SKM-1 treated with dmso at 0.1 percent for 144 hours (cell line): Measurements from ENCODE around the gene CC2D2A.

ENCODE experiments used
- DNase-seq: peaks from one replicate; lab custom pipeline; 2025; ENCODE audit not compliant: unreplicated experiment; lab: John Stamatoyannopoulos, UW

CC2D2A gene

DNA sequence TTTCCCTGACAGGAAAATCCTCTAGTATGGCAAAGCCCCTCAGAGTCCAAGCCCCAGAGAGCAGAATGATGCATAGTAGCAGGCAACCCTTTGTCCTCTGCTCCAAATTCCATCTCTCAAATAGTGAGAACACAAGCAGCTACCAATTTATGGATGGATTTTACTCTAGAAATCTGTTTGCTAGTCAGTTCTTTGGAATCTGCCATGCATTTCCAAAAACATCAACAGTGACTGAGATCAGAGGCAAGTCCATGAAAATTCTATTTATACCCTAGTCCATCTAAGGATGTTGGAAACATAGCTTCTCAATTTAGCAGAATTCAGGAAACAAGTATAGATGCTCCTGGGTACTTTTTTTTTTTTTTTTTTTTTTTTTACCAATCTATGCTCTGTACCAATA, 10.0 kb upstream of the CC2D2A start:
- DNase-seq = no peak

DNA sequence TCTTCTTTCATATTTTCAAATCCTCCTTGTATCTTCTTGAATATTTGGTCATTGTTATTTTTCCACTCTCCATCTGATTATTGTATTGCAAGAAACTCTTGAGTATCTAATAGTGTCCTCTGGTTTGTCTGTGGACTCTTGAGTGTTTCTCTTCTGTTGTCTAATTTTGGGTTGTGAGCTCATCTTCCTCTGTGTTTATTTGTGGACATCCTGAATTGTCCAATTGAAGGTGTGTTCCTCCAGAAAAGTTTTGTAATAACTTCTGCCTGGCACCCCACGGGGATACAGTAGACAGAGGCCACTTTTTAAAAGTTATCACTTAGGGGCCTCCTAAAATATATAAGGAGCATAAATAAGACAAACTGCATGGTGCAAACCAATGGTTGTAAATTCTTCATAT, 3.1 kb upstream of the CC2D2A start:
- no peak for DNase-seq

DNA sequence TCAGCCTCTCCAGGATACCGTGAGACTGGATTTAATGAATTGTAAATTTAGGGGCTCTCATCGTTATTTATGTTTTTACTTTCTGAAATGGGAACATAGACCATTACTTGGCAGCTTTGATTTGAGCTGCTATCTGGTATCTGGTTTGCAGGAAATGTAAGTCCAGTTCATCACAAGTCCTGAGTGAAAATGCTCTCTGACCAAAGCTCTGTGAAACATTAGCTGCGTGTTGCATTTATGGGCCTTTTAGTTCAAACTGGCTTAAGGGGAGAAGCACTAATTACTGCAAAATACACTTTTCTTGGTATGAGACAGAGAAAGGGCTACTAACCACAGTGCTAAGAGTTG, 420 bp downstream of the CC2D2A start:
- no peak for DNase-seq

DNA sequence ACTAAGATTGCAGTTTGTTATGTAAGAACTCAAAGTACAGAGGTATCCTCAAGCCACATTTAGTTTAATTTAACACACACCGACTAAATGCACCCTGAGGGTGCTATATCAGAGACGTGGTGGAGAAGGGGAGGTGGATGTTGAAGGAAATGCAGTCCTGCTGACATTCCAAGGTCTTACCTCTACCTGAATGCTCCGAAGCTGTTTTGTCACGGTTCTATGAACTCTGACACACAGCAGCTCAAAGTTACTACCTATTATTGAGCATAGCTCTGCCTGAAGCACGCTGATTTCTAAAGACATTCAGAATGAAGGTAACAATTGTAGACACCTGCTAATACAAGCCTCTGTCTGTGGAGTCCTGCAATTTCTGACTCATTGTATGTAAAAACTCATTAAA, 6.7 kb downstream of the CC2D2A start:
- DNase-seq = no peak

DNA sequence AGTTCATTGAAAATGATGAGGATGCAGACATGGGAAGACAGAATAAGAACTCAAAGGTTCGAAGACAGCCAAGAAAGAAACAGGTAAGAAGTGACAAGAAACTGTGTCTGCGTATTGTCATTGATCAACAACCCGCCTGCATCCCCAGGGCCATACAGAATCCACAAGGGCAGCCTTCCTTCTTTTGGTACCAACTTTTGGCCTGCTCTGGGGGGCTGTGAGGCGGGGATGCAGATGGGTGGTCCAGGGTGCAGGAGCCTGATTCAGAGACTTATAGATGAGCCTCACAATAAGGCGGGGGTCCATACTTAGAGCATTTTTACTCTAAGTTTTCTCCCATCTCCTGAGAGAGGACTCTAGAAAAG, 9.0 kb downstream of the CC2D2A start:
- no peak for DNase-seq

DNA sequence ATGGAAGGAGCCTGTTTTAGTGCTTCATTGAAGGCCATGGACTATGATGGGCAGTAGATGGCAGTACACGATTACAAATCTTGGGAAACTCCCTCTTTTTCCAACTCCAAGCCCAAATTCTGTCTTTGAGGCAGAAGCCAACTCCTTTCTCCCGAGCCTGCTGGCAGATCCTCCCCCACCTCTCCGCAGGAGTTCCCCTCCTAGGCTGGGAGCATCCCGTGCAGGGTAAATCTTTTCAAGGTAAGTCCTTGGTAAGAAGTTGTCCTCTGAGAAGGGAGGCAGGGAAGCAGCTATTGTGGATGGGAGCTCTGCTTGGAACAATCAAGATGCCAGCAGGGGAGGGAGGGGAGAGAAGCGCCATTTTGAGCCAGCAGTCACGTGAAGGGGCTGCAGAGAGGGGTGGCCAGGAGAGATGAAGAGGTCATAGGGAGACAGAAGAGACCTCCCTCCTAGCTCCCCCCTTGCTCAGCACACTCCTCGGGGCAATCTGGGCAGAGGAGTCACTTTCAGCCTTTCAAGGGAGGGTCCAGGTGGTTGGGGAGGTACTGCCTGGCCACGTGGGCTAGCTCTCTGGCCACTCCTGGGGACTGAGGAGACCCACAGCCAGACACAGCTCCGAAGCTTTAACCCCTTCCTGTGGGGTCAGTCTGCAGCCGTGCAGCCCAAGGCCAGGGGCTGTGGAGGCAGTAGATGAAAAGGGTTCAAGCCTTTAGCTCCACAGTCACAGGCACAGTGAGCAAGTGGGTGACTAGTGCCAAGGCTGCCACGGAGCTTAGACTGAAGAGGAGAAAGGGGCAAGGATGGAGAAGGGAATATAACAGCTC, 9.6 kb downstream of the CC2D2A start:
- peak; percentile 15 for DNase-seq

DNA sequence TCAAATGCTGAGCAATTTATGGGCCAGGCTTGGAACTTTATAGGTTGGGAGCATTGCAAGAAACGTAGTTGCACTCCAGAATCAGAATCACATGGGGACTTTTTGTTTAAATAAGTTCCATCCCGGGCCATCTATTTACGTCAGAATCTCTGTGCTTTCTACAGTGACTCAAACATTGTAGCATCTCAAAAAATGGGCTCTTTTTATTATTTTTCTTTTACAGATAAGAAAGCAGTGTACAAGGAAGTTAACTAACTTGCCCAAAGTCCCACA, 10.2 kb downstream of the CC2D2A start:
- DNase-seq = no peak

DNA sequence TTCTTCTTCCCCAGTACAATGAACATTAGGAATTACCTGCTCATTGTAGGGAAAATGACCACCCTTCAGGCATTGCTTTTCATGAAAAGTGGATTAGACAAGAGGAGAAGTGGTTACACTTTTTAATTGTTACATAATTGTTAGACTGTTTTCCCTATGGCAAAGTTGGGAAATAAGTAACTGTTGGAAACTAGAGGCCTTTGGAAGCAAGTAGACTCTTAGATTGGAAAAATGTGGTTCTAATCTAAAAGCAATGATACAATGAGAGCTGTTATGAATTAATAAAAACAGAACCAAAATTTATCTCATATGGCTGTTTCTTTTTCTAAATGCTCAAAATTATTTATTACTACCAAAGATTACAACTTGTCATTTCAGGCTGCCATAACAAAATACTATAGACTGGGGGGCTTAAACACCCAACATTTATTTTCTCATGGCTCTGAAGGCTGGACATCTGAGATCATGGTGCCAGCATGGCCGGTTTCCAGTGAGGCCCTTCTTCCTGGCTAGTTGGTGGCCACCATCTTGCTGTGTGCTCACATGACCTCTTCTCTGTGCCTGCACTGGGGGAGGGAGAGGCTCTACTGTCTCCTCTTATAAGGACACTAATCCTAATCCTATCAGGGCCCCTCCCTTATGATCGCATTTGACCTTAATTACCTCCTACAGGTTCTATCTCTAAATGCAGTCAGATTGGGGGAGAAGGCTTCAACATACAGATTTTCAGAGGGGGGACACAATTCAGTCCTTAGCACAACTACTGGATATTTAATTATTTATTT, 12.5 kb downstream of the CC2D2A start:
- no peak for DNase-seq

DNA sequence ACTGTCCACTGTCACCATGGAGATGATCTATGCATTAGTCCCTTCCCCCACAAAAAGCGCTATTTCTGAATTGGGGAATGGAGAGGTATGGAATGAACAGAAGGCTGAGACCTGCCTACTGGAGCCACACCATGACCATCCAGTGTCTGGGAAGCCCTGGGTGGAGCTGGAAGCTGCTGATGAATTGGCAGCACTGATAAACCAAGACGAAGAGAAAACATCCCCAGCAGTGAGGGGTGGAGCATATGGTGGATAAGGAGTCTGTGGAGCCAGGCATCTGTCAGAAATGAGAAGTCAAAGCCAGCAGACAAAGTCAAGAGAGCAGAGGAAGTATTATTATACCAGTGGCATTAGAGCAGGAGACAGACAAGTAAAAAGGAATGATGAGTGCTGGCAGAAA, 13.2 kb downstream of the CC2D2A start:
- no peak for DNase-seq

DNA sequence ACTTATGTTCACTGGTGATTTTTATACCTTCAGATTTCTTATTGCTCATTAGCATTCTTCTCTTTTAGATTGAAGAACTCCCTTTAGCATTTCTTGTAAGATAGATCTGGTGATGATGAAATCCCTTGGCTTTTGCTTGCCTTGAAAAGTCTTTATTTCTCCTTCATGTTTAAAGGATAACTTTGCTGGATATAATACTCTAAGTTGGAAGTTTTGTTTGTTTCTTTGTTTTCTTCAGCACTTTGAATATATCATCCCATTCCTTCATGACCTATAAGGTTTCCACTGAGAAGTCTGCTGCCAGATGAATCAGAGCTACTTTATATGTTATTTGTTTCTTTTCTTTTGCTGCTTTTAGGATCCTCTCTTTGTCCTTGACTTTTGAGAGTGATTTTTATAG, 18.5 kb downstream of the CC2D2A start:
- DNase-seq = no peak

DNA sequence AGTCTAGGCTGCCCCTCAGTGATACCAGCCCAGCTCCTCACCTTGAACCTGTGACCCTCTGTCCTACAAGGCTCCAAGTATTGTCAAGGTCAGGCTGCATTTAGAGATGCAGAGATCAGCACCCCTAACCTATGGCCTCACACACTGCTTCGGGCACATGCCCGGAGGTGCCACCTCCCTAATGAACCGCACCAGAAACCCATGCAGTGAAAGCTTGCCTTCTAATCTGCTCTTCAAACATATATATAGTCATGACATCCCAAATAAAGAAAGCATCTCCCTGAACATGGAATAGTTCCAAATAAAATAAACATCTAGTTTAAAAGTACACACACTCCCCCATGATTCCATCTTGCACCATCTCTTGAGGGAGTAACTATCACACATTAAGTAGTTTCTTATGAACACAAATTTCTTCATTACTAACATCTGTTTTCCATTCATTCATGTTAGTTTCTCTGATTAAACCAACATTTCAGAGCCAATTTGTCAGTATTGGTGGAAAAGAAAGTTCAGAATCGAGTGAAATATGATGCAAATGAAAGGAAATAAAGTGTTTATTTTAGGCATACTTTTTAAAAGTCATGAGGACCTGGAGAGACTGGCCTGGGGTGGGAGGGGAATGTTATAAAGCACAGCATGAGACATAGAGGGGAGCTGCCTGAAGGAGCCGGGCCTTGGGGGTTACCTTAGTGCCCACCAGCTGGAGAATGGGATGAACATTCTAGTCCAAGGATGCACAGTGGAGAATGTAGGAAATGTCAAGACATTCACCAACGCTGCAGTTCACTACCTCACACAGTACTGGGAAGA, 19.2 kb downstream of the CC2D2A start:
- no peak for DNase-seq

DNA sequence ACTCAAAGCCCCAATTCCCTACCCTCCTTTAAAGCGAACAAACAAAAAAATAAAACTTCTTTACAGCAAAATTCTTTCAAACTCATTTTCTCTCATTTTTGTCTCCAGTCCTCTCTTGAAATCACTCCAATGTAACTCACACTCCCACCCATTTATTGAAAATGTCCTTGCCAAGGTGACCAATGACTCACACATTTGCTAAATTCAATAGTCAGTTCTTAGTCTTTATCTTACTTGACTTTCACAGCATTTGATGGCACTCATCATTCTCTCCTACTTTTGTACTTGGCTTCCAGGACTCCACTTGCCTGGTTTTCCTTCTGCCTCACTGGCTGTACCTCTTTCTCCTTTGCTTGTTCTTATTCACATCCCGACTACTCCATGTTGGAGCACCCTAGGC, 19.9 kb downstream of the CC2D2A start:
- no peak for DNase-seq

DNA sequence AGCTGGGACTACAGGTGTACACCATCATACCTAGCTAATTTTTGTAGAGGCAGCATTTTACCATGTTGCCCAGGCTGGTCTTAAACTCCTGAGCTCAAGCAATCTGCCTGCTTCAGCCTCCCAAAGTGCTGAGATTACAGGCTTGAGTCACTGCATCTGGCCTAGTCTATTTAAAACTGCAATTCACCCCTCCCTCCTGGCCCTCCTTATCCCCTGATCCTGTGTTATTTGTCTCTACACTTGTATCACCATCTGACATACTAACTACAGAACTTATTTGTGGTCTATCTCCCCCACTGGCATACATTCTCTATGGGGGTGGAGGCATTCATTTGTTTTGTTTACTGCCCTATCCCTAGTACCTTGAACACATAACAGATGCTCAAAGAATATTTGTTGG, 23.7 kb downstream of the CC2D2A start:
- DNase-seq = no peak

DNA sequence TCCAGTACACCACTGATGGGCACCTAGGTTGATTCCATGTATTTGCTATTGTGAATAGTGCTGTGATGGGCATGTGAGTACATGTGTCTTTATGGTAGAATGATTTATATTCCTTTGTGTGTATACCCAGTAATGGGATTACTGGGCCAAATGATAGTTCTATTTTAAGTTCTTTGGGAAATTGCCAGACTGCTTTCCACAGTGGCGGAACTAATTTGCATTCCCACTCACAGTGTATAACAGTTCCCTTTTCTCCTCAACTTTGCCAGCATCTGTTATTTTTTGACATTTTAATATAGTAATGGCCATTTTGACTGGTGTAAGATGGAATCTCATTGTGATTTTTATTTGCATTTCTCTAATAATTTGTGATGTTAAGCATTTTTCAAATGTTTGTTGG, 25.9 kb downstream of the CC2D2A start:
- no peak for DNase-seq

DNA sequence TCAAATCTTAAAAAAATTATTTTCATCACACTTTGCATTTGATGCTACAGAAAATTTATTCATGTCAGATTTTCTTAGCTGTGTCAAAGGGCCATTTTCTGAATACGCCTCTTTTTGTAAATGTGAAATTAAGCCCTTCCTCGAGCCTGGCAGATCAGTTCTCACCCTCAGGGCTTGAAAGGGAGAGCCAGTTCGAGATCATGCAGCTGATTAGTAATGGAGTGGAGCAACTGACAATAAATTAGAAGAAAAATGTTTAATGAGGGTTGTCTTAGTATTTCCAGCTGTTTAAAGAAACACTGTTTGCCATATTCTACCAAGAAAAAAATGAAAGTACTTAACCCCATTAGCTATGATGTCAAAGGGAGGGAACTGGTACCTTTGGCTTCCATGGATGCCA, 28.7 kb downstream of the CC2D2A start:
- DNase-seq = no peak

DNA sequence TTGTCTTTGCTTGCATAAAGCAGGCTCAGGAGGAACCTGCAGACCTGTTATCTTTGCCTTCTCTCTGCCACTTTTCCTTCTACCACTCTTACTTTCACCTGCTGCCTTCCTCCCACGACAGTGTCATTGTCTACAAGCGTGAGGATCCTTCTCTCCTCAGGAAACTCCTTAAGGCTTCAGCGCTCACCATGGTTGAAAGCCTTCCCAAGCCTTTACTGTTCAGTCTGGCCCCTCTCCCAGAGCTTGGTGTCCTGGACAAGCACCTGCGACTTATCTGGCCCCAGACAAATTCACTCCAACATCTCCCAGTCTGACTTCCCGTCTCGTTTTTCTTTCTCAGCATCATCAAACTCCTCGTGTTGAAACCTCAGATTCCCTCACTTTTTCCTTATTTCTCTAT, 31.0 kb downstream of the CC2D2A start:
- no peak for DNase-seq

DNA sequence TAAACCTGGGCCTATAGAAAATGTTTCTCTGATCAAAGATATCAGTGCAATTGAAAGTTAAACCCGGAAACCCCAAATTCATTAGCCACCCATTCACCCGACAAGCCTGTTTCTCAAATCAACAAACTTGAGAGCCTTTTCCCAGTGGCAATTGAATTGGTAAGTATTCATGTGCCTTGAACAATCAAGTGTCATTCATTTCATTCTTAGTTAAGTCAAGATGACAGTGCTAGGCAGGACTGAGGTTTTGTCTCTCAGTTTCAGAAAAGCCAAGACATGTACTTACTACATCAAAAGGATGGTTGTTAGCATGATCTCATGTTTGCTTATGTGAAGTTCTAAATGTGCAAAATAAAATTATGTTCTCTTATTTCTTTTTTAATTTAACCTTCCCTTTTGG, 32.3 kb downstream of the CC2D2A start:
- DNase-seq = no peak

DNA sequence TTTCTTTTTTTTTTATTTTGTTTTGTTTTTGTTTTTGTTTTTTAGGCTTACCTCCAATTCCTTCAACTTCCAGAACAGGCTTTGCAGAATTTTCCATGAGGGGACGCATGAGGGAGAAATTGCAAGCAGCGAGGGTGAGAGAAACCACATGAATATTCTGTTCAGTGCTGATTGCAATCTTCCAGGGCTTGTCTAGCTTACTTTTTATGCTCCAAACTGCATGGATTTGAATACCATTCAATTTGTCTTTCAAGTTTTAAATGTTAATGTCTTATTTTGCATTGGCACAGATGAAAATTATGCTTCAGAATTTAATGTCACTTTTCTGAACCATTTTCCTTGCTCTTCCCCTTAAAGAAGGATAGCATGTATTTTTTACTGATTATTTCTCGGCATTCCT, 32.7 kb downstream of the CC2D2A start:
- no peak for DNase-seq

DNA sequence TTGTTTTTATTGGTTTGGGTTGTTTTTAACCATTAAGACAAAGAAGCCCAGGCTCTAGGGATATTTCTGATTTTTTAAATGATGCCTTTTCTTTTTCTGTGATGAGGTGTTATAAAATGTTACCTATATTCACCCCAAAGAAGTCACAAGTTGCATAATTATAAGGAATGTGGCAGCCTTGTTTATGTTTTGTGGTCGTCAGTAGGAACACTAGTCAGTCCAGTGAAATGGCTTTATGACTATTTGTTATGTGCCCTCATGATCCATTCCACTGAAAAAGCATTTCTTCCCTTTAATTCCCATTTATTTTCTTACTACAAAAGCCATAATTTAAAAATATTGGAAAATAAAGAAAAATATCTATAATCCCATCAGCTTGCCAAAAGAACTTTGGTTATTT, 34.4 kb downstream of the CC2D2A start:
- DNase-seq = no peak

DNA sequence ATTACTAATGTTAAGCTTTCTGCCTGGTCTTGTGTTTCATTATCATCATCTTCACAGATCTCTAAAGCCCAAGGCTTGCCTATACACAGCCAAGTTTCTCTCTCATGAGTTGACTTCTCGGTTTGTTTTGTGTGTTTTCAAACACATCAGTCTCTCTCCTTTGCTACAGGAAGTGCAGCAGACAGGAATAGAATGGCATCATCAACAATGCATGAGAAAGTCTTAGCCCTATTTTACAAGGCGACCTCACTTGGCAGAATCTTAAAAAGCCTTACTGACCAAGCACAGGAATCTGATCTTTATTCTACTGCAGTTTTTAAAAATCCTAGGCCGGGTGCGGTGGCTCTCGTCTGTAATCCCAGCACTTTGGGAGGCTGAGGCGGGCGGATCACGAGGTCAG, 36.8 kb downstream of the CC2D2A start:
- no peak for DNase-seq

DNA sequence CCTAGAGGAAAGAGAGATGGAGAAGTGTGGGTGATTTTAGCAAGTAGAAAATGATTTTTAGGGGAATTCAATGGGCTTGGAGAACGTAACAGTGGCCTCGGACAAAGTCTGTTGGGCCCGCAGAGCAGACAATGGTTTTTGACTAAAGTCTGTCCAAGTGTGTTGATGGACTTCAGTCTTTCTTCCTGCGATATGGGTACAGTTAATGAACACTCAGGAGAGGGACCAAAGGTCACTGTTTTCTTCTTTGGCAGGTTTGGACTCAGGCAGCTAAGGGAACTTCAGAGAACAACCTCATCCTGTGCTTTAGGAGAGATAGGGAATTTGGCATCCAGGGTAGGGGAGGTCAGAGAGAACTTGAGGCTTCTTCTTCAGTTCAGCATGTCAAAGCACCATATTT, 38.0 kb downstream of the CC2D2A start:
- DNase-seq = no peak

DNA sequence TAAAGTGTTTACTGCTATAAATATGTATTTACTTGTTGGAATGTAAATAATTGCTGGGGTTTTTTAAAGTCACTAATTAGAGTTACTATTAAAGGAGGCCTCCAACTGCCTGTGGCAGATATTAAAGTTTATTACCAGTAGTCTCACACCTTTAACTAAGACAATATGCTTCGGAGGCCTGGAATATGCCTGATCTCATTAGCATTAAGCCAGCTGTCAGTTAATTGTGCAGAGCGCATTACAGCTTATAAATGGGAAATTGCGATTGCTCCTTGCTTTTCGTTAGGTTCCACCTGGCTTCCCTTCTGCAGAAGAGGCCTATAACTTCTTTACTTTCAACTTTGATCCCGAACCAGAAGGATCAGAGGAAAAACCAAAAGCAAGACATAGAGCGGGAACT, 41.3 kb downstream of the CC2D2A start:
- DNase-seq = no peak
